ENCODE measurements around the gene STK16. TPM values are rescaled to one million over a fixed set of nuclear protein-coding genes. Genes with fewer than 3 reads are reported as not detected.

Gene STK16
- total RNA-seq, 1 experiment from 2014 or later = 21.6 TPM

DNA sequence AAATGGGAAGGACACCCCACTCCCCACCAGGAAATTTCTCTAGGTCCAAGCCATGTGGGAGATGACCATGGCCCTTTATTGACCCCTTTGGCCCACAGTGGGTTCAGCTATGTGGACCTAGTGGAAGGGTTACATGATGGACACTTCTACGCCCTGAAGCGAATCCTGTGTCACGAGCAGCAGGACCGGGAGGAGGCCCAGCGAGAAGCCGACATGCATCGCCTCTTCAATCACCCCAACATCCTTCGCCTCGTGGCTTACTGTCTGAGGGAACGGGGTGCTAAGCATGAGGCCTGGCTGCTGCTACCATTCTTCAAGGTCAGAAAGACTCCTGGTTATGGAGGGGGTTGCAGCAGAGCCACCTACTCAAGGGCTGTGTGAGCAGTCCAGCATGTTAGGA, 1.3 kb downstream of the STK16 start:
- Histone ChIP-seq H3K4ac (ENCODE audit: low read depth, low read length) (no peak overlapping the region), H3K79me2 (ENCODE audit: insufficient read depth, low read length) (no peaks in the 10 kb centered on the region), H3K4me1 (ENCODE audit: insufficient read depth, low read length) (peaks cover 2% of the 10 kb centered on the region; the same call in 1 of the 2 replicates), H3K79me1 (ENCODE audit: insufficient read depth, low read depth, low read length, poor library complexity, severe bottlenecking) (no peaks in the 10 kb centered on the region), H3K14ac (ENCODE audit: insufficient read depth, low read length) (no peak overlapping the region), H3K23ac (ENCODE audit: insufficient read length, low read depth, low read length) (no peak overlapping the region), H3K27me3 (ENCODE audit: insufficient read depth, low read length) (no peaks in the 10 kb centered on the region), H3K27ac (ENCODE audit: insufficient read length, low read depth, low read length) (no peak overlapping the region), H2AK5ac (ENCODE audit: insufficient read length, low read length) (no peak overlapping the region), H4K8ac (replicated peaks; ENCODE audit: insufficient read length, low read depth, low read length) (no peak overlapping the region), H3T11ph (ENCODE audit: low read length) (no peak overlapping the region), H3K23me2 (ENCODE audit: insufficient read length, low read depth, low read length, poor library complexity, severe bottlenecking) (no peaks in the 10 kb centered on the region), H3K4me2 (ENCODE audit: insufficient read depth, insufficient read length, low read length) (no peak overlapping the region), H4K20me1 (ENCODE audit: control insufficient read depth, insufficient read depth, insufficient read length) (no peaks in the 10 kb centered on the region), H2BK5ac (ENCODE audit: insufficient read length, low read length) (no peak overlapping the region), H2BK20ac (ENCODE audit: low read depth, low read length, poor library complexity, severe bottlenecking) (no peak overlapping the region), H2BK12ac (ENCODE audit: insufficient read length, low read depth, low read length) (no peak overlapping the region), H3K9ac (ENCODE audit: extremely low read depth, insufficient read length, low read length) (no peak overlapping the region), H3K56ac (ENCODE audit: insufficient read length, low read depth, low read length) (no peak overlapping the region), H2BK120ac (ENCODE audit: low read depth, low read length, poor library complexity, severe bottlenecking) (no peak overlapping the region), H4K5ac (ENCODE audit: insufficient read length, low read depth, low read length) (no peak overlapping the region), H3K18ac (ENCODE audit: insufficient read length, low read depth, low read length) (no peak overlapping the region), H3K9me3 (ENCODE audit: control insufficient read depth, low read depth, low read length) (no peaks in the 10 kb centered on the region), H2AFZ (ENCODE audit: low read length) (no peak overlapping the region), H2BK15ac (ENCODE audit: low read depth, low read length) (no peak overlapping the region), H4K91ac (ENCODE audit: insufficient read length, low read depth, low read length) (no peak overlapping the region)
- no peaks in the 10 kb centered on the region for H3K9me3 Mint-ChIP-seq
- H3K36me3 Mint-ChIP-seq (ENCODE audit: insufficient read depth in 1 of 3, low read depth in 3 of 3) = peaks cover 9 to 24% (median 23%) of the 10 kb centered on the region in 3 experiments; a peak in 6 of 7 replicates
- no peak overlapping the region for H3K27ac Mint-ChIP-seq
- peaks cover 9% of the 10 kb centered on the region for H3K27me3 Mint-ChIP-seq (ENCODE audit: low read depth)
- TF ChIP-seq, protein P1, sequence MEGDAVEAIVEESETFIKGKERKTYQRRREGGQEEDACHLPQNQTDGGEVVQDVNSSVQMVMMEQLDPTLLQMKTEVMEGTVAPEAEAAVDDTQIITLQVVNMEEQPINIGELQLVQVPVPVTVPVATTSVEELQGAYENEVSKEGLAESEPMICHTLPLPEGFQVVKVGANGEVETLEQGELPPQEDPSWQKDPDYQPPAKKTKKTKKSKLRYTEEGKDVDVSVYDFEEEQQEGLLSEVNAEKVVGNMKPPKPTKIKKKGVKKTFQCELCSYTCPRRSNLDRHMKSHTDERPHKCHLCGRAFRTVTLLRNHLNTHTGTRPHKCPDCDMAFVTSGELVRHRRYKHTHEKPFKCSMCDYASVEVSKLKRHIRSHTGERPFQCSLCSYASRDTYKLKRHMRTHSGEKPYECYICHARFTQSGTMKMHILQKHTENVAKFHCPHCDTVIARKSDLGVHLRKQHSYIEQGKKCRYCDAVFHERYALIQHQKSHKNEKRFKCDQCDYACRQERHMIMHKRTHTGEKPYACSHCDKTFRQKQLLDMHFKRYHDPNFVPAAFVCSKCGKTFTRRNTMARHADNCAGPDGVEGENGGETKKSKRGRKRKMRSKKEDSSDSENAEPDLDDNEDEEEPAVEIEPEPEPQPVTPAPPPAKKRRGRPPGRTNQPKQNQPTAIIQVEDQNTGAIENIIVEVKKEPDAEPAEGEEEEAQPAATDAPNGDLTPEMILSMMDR (conservative IDR thresholded peaks at IDR 0.05) = no peak
- H3K4me1 Mint-ChIP-seq = peaks cover 20 to 28% of the 10 kb centered on the region in 2 experiments
- H3K4me3 Mint-ChIP-seq = peak overlapping the region; percentile 92 to 96
- no peak for DNase-seq
- WGBS (ENCODE audit: extremely low coverage, insufficient read length, low lambda C conversion rate) = no CpG with 5 or more reads among the region's 10 CpGs
